ENCODE results near the gene LGALS9B.
"Not testable (repeated sequence)": the region's sequence is repeated elsewhere in the genome, so short reads cannot be mapped to it uniquely, and the experiment has no call there.

The LGALS9B gene

DNA sequence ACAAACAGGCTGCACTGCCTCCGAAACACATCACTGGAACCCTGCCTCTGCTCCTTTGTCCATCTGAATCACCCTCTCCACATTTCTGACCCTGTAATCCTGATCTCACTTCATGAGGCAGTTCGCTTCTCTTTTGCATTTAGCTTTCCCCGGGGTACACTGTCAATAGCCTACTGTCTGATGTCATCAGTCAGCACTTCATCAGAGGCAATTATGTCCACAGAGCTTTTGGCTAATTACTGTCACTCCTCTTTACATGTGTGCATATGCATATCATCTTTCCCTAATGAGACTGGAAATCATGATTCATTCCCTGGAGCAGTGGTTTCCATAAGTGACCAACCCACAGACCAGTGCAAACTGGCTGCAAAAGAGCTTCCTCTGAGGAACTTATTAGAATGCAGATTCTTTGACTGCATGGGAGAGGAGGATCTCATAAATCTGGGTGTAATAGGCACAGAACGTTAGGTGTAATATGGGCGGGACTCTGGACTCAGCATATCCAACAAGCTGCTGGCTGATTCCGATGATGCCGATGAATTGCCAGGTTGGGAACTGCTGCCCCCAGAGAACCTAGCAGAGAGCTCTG is 49.8 kb downstream of the LGALS9B start:
- DNase-seq (ENCODE audit: low read depth in 2 of 3, low spot score in 2 of 3) = not testable (repeated sequence)

DNA sequence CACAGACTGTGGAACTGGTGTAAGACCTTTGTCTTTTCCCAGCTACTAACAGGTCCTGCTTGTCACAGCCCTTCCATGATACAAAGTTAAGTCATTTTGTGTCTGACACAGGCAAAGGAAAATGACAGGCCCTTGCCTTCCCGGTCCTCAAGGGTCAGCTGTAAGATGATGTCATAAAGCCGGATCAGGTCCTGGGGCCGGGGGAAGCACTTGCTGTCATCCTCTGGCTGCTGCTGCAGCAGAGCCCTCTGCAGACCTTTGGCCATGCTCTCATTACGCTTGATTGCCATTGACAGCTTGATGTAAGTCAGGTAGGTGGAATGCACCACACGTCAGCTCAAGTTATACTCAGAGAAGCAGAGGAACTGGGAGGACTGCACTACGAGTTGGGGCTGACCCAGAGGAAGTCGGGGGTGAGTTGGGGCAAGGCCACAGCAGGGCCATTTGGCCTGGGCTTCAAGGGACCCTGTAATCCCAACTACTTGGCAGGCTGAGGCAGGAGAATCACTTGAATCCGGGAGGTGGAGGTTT is 50.9 kb downstream of the LGALS9B start:
- DNase-seq (ENCODE audit: low read depth in 2 of 3, low spot score in 2 of 3) = not testable (repeated sequence)

DNA sequence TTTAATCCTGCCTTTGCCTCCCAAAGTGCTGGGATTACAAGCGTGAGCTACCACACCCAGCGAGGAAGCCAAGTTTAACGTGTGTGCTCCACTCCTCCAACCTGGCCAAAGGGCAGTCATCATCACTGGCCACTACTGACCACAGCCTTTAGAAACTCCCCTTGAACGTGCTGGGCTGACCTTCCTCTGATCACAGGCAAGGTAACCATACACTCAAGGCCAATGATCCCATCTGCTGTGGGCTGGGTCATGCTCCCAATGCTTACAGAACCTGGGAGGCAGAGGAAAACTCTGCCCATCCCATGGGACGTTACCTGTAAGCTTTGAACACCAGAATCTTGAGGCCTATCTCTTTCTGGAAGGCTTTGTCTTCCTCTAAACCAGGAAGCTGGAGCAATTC is 51.9 kb downstream of the LGALS9B start:
- DNase-seq (ENCODE audit: low read depth in 2 of 3, low spot score in 2 of 3) = not testable (repeated sequence)

DNA sequence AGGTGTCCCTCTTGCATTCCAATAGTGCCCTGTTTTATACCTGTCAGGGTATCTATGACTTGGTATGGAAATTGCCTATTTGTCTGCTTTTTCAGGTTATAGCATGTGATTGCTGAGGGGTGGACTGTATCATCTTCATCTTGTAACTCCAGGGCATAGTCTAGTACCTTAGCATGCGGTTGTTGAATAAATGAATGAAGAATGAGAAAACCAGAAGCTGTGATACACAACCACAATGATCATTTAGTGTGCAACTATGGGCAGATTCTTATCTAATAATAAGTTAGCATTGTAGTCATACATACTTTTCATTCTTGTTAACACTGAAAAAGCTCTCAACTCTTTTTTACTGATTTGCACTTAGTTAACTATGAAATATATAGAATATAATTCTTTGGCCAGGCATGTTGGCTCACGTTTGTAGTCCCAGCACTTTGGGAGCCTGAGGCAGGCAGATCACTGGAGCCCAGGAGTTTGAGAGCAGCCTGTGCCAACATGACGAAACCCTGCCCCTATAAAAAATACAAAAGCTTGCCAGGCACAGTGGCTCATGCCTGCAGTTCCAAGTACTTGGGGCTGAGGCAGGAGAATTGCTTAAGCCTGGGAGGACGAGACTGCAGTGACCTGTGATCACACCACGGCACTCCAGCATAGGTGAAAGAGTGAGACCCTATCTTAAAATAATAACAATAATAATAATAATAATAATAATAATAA is 65.9 kb downstream of the LGALS9B start:
- DNase-seq (ENCODE audit: low read depth in 2 of 3, low spot score in 2 of 3) = not testable (repeated sequence)

DNA sequence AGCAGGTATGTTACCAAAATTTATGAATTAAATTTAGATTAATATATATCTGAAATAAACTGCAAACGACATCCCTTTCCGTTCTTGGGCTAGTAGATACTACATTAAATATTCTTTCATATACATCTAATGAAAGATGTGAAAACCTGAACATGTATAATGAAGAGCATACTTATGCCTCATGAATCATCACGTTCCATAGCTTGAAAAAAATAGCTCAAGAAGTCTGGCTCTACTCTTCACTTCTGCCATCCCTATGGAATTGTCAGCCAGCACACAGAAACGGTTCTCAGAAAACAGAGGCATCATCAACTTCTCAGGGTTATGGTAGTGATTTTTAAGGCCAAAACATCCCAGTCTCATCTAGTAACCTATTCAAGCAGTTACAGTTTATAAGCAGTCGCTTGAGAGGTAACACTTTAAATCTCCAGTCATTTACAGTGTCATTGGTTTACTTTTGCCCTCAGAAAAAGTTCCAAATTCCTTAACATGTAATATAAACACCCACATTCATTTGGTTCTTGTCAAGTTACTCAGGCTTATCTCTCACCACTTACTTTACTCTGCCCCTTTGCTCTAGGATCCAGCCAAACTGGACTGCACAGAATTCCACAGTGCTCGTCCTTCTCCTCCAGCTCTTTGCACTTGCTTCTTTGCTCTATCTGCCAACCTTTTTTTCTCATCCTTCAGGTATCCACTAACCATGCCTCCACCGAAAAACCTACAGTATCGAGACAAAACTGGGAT is 66.6 kb downstream of the LGALS9B start:
- not testable (repeated sequence) for DNase-seq (ENCODE audit: low read depth in 2 of 3, low spot score in 2 of 3)
